GM12875 (cell line): ENCODE data around the gene HLA-DRB5.
"Not testable (repeated sequence)": the region's sequence is repeated elsewhere in the genome, so short reads cannot be mapped to it uniquely, and the experiment has no call there.

Experiments used
- H3K4me3 ChIP-seq: one replicate; pipeline ENCODE4 v1.5.1; 2011; ENCODE audit warnings: low read depth, low read length, control low read depth
- CTCF ChIP-seq: IDR thresholded peaks from 2 replicates; pipeline ENCODE4 v1.5.1; 2011; ENCODE audit warnings: low read depth, mild to moderate bottlenecking, control low read depth, inconsistent platforms, low read length, moderate library complexity, borderline replicate concordance; ENCODE audit not compliant: insufficient read depth

Gene HLA-DRB5

GRCh38 chr6:32539839-32540238, 9.8 kb upstream of the HLA-DRB5 start:
- TF ChIP-seq CTCF, result no peak
- no peak overlapping the region for H3K4me3 ChIP-seq

DNA sequence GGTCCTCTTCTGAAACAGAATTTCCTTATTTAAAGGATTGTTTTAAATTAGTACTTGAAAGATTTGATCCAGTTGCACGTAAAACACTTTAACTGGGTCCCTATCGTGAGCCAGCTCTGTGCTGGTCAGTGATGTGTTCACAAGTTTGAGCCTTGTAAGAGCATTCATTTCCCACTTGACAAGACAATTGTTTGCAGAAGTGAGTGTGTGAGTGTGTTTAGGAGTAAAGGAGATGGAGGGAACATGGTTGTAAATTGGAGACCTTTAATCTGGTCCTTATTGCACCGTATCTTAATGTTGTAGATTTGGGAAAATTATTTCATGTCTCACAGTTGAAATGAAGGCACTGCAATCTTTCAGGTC, 325 bp upstream of the HLA-DRB5 start:
- not testable (repeated sequence) for H3K4me3 ChIP-seq

- no peak for TF ChIP-seq CTCF
- no peak overlapping the region for H3K4me3 ChIP-seq
Measured at GRCh38 chr6:32522302-32523047, 7.6 kb downstream of the HLA-DRB5 start.

- TF ChIP-seq CTCF, result no peak
- no peak overlapping the region for H3K4me3 ChIP-seq
Measured at GRCh38 chr6:32519910-32520258, 10.2 kb downstream of the HLA-DRB5 start.

DNA sequence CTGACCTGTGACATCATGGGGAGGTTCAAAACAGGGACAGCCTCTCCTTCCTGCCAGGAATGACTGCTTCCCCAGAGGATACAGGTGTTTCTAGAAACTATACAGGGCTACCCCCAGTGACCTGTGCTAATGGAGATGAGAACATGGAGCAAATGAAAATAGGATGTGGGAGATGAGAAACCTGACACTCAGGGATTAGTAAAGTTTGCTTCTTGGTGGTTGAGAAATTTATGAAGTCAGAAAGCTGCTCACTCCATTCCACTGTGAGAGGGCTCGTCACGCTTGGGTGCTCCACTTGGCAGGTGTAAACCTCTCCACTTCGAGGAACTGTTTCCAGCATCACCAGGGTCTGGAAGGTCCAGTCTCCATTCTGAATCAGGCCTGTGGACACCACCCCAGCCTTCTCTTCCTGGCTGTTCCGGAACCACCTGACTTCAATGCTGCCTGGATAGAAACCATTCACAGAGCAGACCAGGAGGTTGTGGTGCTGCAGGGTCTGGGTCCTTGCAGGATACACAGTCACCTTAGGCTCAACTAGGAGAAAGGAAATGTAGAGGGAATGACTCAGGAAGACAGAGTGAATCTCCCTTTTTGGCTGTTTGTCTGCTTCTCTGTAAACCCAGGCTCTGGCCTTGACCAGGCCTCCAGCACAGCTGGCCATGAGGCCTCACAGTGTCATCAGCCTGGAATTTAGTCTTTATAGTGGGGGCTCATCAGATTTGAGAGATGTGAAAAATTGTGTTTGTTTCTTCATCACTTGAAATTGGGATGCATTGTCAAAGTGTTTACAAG, 10.8 kb downstream of the HLA-DRB5 start:
- H3K4me3 ChIP-seq, result no peak overlapping the region
- TF ChIP-seq CTCF, result no peak

GRCh38 chr6:32517654-32518445, 12.2 kb downstream of the HLA-DRB5 start:
- TF ChIP-seq CTCF, result no peak
- H3K4me3 ChIP-seq, result no peak overlapping the region

- TF ChIP-seq CTCF, result no peak
- no peak overlapping the region for H3K4me3 ChIP-seq
Measured at GRCh38 chr6:32501016-32501415, 29.1 kb downstream of the HLA-DRB5 start.
